GM23338 (cell line): ENCODE measurements around the gene PARD3. TPM values are rescaled to one million over a fixed set of nuclear protein-coding genes. Genes with fewer than 3 reads are reported as not detected.

Source experiments
- ATAC-seq: fragments of 200-7000 bp; cut with Tn5 transposase; 3 replicates; pipeline ENCODE4 v1.9.1; 2020
- DNase-seq: peaks from one replicate; pipeline ENCODE4 v3.0.0-alpha.2; 2015; ENCODE audit warnings: low spot score
- H2AFZ ChIP-seq: fragments of 200-600 bp; sonication (generic); 2 replicates; pipeline ENCODE4 v1.8.0; 2016; ENCODE audit warnings: antibody characterized with exemption, mild to moderate bottlenecking, moderate library complexity
- H3F3A ChIP-seq: fragments of 200-600 bp; sonication (generic); replicated peaks from 2 replicates; pipeline ENCODE4 v1.8.0; 2017; ENCODE audit warnings: antibody characterized with exemption, mixed run types, low read depth
- H3K27ac ChIP-seq: fragments of 200-600 bp; sonication (generic); 2 replicates; pipeline ENCODE4 v1.6.1; 2016; ENCODE audit warnings: low read depth
- H3K27me3 ChIP-seq: fragments of 200-600 bp; sonication (generic); 2 replicates; pipeline ENCODE4 v1.8.0; 2016; ENCODE audit warnings: mild to moderate bottlenecking, mixed run types, moderate library complexity; ENCODE audit not compliant: insufficient read depth
- H3K36me3 ChIP-seq: fragments of 200-600 bp; sonication (generic); 2 replicates; pipeline ENCODE4 v1.8.0; 2016; ENCODE audit warnings: mild to moderate bottlenecking; ENCODE audit not compliant: insufficient read depth
- H3K4me1 ChIP-seq: fragments of 200-600 bp; sonication (generic); 2 replicates; pipeline ENCODE4 v1.8.0; 2016; ENCODE audit warnings: mild to moderate bottlenecking, moderate library complexity; ENCODE audit not compliant: insufficient read depth
- H3K4me2 ChIP-seq: fragments of 200-600 bp; sonication (generic); 2 replicates; pipeline ENCODE4 v1.7.1; 2017; ENCODE audit warnings: mixed run types
- H3K4me3 ChIP-seq: fragments of 200-600 bp; sonication (generic); 2 replicates; pipeline ENCODE4 v1.6.1; 2016; ENCODE audit warnings: mixed run types
- H3K79me2 ChIP-seq: fragments of 200-600 bp; sonication (generic); replicated peaks from 2 replicates; pipeline ENCODE4 v1.8.0; 2017; ENCODE audit warnings: mild to moderate bottlenecking; ENCODE audit not compliant: insufficient read depth
- H3K9me2 ChIP-seq: fragments of 200-600 bp; sonication (generic); 2 replicates; pipeline ENCODE4 v1.8.0; 2017; ENCODE audit not compliant: insufficient read depth
- H4K20me1 ChIP-seq: fragments of 200-600 bp; sonication (generic); replicated peaks from 2 replicates; pipeline ENCODE4 v1.8.0; 2017; ENCODE audit warnings: mild to moderate bottlenecking; ENCODE audit not compliant: insufficient read depth
- H3K27ac Mint-ChIP-seq: 2 replicates; pipeline ENCODE4 v1.8.0; 2020; ENCODE audit warnings: inconsistent platforms, mild to moderate bottlenecking, moderate library complexity, mixed read lengths
- H3K27me3 Mint-ChIP-seq: 3 replicates; pipeline ENCODE4 v1.8.0; 2022; ENCODE audit warnings: low read depth, mild to moderate bottlenecking, moderate library complexity, mixed read lengths, inconsistent platforms; ENCODE audit not compliant: insufficient read depth, poor library complexity
- H3K36me3 Mint-ChIP-seq: 3 replicates; pipeline ENCODE4 v1.8.0; 2021; ENCODE audit warnings: low read depth, mild to moderate bottlenecking, inconsistent platforms, moderate library complexity, mixed read lengths
- H3K4me1 Mint-ChIP-seq: 3 replicates; pipeline ENCODE4 v1.8.0; 2020; ENCODE audit warnings: mild to moderate bottlenecking, inconsistent platforms, mixed read lengths
- H3K4me3 Mint-ChIP-seq: 3 replicates; pipeline ENCODE4 v1.8.0; 2021; ENCODE audit warnings: moderate library complexity, mild to moderate bottlenecking, inconsistent platforms, mixed read lengths
- H3K9me3 Mint-ChIP-seq: 3 replicates; pipeline ENCODE4 v1.8.0; 2020; ENCODE audit warnings: moderate library complexity, mild to moderate bottlenecking, inconsistent platforms, mixed read lengths
- ETS1 ChIP-seq: IDR thresholded peaks from 2 replicates; pipeline ENCODE4 v1.6.1; 2016; ENCODE audit warnings: antibody characterized with exemption
- EZH2 ChIP-seq: fragments of 200-600 bp; sonication (generic); IDR thresholded peaks from one replicate; pipeline ENCODE4 v1.8.0; 2017; ENCODE audit warnings: antibody characterized with exemption, mild to moderate bottlenecking, low read depth; ENCODE audit not compliant: unreplicated experiment
- EZH2phosphoT487 ChIP-seq: fragments of 200-600 bp; sonication (generic); IDR thresholded peaks from one replicate; pipeline ENCODE4 v1.8.1; 2018; ENCODE audit warnings: antibody characterized with exemption; ENCODE audit not compliant: unreplicated experiment
- ZNF462 ChIP-seq: fragments of 250-450 bp; sonication (Bioruptor Pico); IDR thresholded peaks from 2 replicates; pipeline ENCODE4 v1.5.0; 2020; ENCODE audit warnings: mild to moderate bottlenecking, moderate library complexity
- polyA plus RNA-seq: library from polyadenylated mRNA; unstranded; fragments of >200 nt; fragmentation: Nextera tagmentation; extraction: Ambion mirVana; gene quantifications from 2 replicates; pipeline ENCODE4 v1.2.1, GENCODE V29; 2016
- total RNA-seq: library from RNA; depleted of rRNA; stranded (reverse); fragments of >200 nt; shearing (Covaris generic); gene quantifications from 2 replicates; pipeline ENCODE4 v1.2.3, GENCODE V29; 2014
- TF ChIP-seq, protein P1 (sequence below), 2 experiments: fragments of 200-600 bp in 1 of 2; sonication (generic) in 1 of 2; conservative IDR thresholded peaks; 2 replicates each; pipeline versions ENCODE4 v1.5.1 to v1.6.1; 2016 to 2017; ENCODE audit warnings: antibody characterized with exemption in 2 of 2, low read depth in 2 of 2, mild to moderate bottlenecking in 2 of 2, moderate library complexity in 1 of 2

The PARD3 gene
- total and polyA plus RNA-seq, 2 experiments from 2014 or later = 30.2 to 51.4 TPM

DNA sequence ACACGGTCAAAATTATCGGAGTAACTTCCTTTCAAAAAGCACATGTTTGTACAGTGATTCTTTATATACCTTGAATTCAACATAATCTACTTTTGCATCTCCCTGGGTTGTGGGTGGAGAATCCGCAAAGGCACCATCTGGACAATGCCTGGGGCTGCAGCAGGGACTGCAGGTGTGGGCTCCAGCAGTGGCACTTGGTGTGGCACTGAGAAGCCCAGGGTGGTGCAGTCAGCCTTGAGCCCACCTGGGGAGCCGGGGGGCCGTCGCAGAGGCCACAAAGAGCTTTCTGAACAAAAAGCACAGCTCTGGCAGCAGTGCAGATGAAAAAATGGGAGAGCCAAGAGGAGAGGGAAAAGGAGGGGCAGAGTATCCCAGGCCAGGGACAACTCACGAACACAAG is 22.2 kb downstream of the PARD3 start (continued):
- no peak for TF ChIP-seq EZH2phosphoT487
- TF ChIP-seq ETS1 = no peak
- TF ChIP-seq EZH2 = no peak
- no peak for TF ChIP-seq ZNF462 (CRISPR knock-in tag)

GRCh38 chr10:34791947-34792346 is 23.1 kb downstream of the PARD3 start:
- Histone ChIP-seq H3K27me3 (no peaks in the 10 kb centered on the region), H3K9me2 (no peaks in the 10 kb centered on the region), H3K4me3 (no peak overlapping the region), H3K4me2 (no peak overlapping the region), H3K27ac (no peak overlapping the region), H2AFZ (no peak overlapping the region), H3F3A (no peaks in the 10 kb centered on the region), H3K79me2 (peaks cover 100% of the 10 kb centered on the region), H4K20me1 (peaks cover 47% of the 10 kb centered on the region), H3K4me1 (peaks cover 34% of the 10 kb centered on the region), H3K36me3 (no peaks in the 10 kb centered on the region)
- TF ChIP-seq, protein P1, sequence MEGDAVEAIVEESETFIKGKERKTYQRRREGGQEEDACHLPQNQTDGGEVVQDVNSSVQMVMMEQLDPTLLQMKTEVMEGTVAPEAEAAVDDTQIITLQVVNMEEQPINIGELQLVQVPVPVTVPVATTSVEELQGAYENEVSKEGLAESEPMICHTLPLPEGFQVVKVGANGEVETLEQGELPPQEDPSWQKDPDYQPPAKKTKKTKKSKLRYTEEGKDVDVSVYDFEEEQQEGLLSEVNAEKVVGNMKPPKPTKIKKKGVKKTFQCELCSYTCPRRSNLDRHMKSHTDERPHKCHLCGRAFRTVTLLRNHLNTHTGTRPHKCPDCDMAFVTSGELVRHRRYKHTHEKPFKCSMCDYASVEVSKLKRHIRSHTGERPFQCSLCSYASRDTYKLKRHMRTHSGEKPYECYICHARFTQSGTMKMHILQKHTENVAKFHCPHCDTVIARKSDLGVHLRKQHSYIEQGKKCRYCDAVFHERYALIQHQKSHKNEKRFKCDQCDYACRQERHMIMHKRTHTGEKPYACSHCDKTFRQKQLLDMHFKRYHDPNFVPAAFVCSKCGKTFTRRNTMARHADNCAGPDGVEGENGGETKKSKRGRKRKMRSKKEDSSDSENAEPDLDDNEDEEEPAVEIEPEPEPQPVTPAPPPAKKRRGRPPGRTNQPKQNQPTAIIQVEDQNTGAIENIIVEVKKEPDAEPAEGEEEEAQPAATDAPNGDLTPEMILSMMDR (conservative IDR thresholded peaks at IDR 0.05; ENCODE audit: low read depth in 2 of 2) = peak; percentile 24 to 53; a peak in 2 of 4 replicates
- no peak for TF ChIP-seq EZH2
- DNase-seq = no peak
- ATAC-seq = peak; percentile 77
- Mint-ChIP-seq H3K36me3 (peaks cover 3% of the 10 kb centered on the region; the same call in 2 of the 3 replicates), H3K27ac (peak overlapping the region; percentile 16; the same call in 1 of the 2 replicates), H3K9me3 (no peaks in the 10 kb centered on the region), H3K4me3 (no peak overlapping the region), H3K27me3 (peaks cover 2% of the 10 kb centered on the region), H3K4me1 (peaks cover 44% of the 10 kb centered on the region)
